Measurements from ENCODE around the gene DDOST. TPM values are rescaled to one million over a fixed set of nuclear protein-coding genes. Genes with fewer than 3 reads are reported as not detected.
A peak's percentile ranks its signal among the peaks of the same experiment; 100 is the strongest.

The DDOST gene
- total RNA-seq, 1 experiment from 2014 or later: 238 TPM

- intact Hi-C loops (cut with micrococcal nuclease; ENCODE audit: unreplicated experiment): no loop called here
- Histone ChIP-seq H3K4me1 (ENCODE audit: insufficient read depth, low read length, poor library complexity, severe bottlenecking) (no peaks in the 10 kb centered on the region), H3K27ac (ENCODE audit: low read depth, low read length, poor library complexity, severe bottlenecking) (no peak overlapping the region), H3K36me3 (ENCODE audit: insufficient read depth, low read length, poor library complexity, severe bottlenecking) (no peaks in the 10 kb centered on the region), H3K27me3 (replicated peaks; ENCODE audit: insufficient read depth, low read depth, low read length, poor library complexity) (no peaks in the 10 kb centered on the region), H3K9me3 (ENCODE audit: low read depth, low read length, poor library complexity, severe bottlenecking) (no peaks in the 10 kb centered on the region), H3K4me3 (ENCODE audit: low read depth, low read length, poor library complexity, severe bottlenecking) (no peak overlapping the region)
- BruUV-seq (replicated peaks): no TSS peak
- ChIA-PET CTCF (interaction anchor here (2.7 kb wide), 1 partner anchor 57 kb away, joined by 26 read pairs; no protein-coding TSS in a partner anchor), POLR2A (ENCODE audit: low non-redundant PET) (no interaction called here)
- TF ChIP-seq, protein P1, sequence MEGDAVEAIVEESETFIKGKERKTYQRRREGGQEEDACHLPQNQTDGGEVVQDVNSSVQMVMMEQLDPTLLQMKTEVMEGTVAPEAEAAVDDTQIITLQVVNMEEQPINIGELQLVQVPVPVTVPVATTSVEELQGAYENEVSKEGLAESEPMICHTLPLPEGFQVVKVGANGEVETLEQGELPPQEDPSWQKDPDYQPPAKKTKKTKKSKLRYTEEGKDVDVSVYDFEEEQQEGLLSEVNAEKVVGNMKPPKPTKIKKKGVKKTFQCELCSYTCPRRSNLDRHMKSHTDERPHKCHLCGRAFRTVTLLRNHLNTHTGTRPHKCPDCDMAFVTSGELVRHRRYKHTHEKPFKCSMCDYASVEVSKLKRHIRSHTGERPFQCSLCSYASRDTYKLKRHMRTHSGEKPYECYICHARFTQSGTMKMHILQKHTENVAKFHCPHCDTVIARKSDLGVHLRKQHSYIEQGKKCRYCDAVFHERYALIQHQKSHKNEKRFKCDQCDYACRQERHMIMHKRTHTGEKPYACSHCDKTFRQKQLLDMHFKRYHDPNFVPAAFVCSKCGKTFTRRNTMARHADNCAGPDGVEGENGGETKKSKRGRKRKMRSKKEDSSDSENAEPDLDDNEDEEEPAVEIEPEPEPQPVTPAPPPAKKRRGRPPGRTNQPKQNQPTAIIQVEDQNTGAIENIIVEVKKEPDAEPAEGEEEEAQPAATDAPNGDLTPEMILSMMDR (conservative IDR thresholded peaks at IDR 0.05; ENCODE audit: low read depth, low read length): no peak
- no peak for TF ChIP-seq EZH2 (IDR thresholded peaks at IDR 0.05; ENCODE audit: borderline replicate concordance, low read depth, low read length, poor library complexity, severe bottlenecking)
- DNase-seq (ENCODE audit: low spot score): peak; percentile 16
Observed at GRCh38 chr1:20632386-20632785, 28.8 kb downstream of the DDOST start.

DNA sequence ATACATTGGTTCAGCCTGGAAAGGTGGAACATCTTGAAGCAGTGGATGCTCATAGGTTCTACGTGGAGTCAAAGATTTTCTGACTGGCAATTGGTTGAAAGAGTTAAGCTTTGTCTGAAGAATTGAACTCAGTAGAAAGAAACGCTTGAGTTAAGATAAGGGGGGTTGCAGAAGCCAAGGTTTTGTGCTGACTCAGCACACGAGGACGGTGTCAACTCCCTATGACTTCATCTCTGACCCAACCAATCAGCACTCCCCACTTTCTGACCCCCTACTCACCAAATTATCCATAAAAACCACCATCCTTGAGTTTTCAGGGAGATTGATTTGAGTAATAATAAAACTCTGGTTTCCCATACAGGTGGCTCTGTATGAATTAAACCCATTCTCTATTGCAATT is 30.4 kb downstream of the DDOST start:
- Histone ChIP-seq H3K4me1 (ENCODE audit: insufficient read depth, low read length, poor library complexity, severe bottlenecking) (no peaks in the 10 kb centered on the region), H3K27me3 (replicated peaks; ENCODE audit: insufficient read depth, low read depth, low read length, poor library complexity) (no peaks in the 10 kb centered on the region), H3K9me3 (ENCODE audit: low read depth, low read length, poor library complexity, severe bottlenecking) (no peaks in the 10 kb centered on the region), H3K4me3 (ENCODE audit: low read depth, low read length, poor library complexity, severe bottlenecking) (no peak overlapping the region), H3K36me3 (ENCODE audit: insufficient read depth, low read length, poor library complexity, severe bottlenecking) (no peaks in the 10 kb centered on the region), H3K27ac (ENCODE audit: low read depth, low read length, poor library complexity, severe bottlenecking) (no peak overlapping the region)
- ChIA-PET CTCF (no interaction called here), POLR2A (ENCODE audit: low non-redundant PET) (no interaction called here)
- no TSS peak for BruUV-seq (replicated peaks)
- TF ChIP-seq, protein P1 (conservative IDR thresholded peaks at IDR 0.05; ENCODE audit: low read depth, low read length): no peak
- no peak for TF ChIP-seq EZH2 (IDR thresholded peaks at IDR 0.05; ENCODE audit: borderline replicate concordance, low read depth, low read length, poor library complexity, severe bottlenecking)
- no peak for DNase-seq (ENCODE audit: low spot score)
- intact Hi-C loops (cut with micrococcal nuclease; ENCODE audit: unreplicated experiment): no loop called here

DNA sequence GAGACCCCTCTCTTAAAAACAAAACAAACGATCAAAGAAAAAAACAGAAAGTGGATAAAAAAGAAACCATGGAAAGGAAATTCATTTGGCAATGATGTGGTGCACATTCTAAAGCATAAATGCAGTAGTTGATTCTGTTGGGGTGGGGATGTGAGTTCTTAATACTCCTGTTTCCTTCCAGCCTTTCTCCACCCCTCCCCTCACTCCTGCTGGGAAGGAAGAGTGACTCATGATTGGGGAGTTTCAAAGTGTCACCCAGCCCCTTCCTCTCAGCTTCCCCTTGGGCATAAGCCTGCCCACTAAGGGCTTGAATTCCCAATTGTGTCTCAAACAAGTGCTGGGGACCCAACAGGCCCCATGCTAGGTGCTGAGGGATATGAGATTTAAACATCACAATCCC is 34.6 kb downstream of the DDOST start:
- ChIA-PET POLR2A (ENCODE audit: low non-redundant PET) (no interaction called here), CTCF (no interaction called here)
- Histone ChIP-seq H3K36me3 (ENCODE audit: insufficient read depth, low read length, poor library complexity, severe bottlenecking) (no peaks in the 10 kb centered on the region), H3K4me3 (ENCODE audit: low read depth, low read length, poor library complexity, severe bottlenecking) (no peak overlapping the region), H3K9me3 (ENCODE audit: low read depth, low read length, poor library complexity, severe bottlenecking) (no peaks in the 10 kb centered on the region), H3K27ac (ENCODE audit: low read depth, low read length, poor library complexity, severe bottlenecking) (no peak overlapping the region), H3K4me1 (ENCODE audit: insufficient read depth, low read length, poor library complexity, severe bottlenecking) (no peaks in the 10 kb centered on the region), H3K27me3 (replicated peaks; ENCODE audit: insufficient read depth, low read depth, low read length, poor library complexity) (no peaks in the 10 kb centered on the region)
- no peak for TF ChIP-seq EZH2 (IDR thresholded peaks at IDR 0.05; ENCODE audit: borderline replicate concordance, low read depth, low read length, poor library complexity, severe bottlenecking)
- TF ChIP-seq, protein P1 (conservative IDR thresholded peaks at IDR 0.05; ENCODE audit: low read depth, low read length): no peak
- DNase-seq (ENCODE audit: low spot score): peak; percentile 31
- intact Hi-C loops (cut with micrococcal nuclease; ENCODE audit: unreplicated experiment): no loop called here
- BruUV-seq (replicated peaks): no TSS peak
